MM.1S (cell line): Measurements from ENCODE around the gene DKKL1.
"Not testable (repeated sequence)": the region's sequence is repeated elsewhere in the genome, so short reads cannot be mapped to it uniquely, and the experiment has no call there.

Experiments
- DNase-seq: peaks from one replicate; pipeline ENCODE4 v3.0.0-alpha.2; 2015
- H2AFZ ChIP-seq: fragments of 300-600 bp; sonication (generic); 2 replicates; pipeline ENCODE4 v1.6.0; 2016; ENCODE audit warnings: antibody characterized with exemption, low read length
- H3F3A ChIP-seq: fragments of 300-600 bp; sonication (generic); 2 replicates; pipeline ENCODE4 v1.6.1; 2016; ENCODE audit warnings: mild to moderate bottlenecking, antibody characterized with exemption, low read length, moderate library complexity, mixed read lengths; ENCODE audit not compliant: insufficient read depth
- H3K27ac ChIP-seq: fragments of 300-600 bp; sonication (generic); 2 replicates; pipeline ENCODE4 v1.5.1; 2016; ENCODE audit warnings: mild to moderate bottlenecking, low read length
- H3K27me3 ChIP-seq: fragments of 300-600 bp; sonication (generic); replicated peaks from 2 replicates; pipeline ENCODE4 v1.6.0; 2016; ENCODE audit warnings: low read length; ENCODE audit not compliant: insufficient read depth
- H3K36me3 ChIP-seq: fragments of 300-600 bp; sonication (generic); replicated peaks from 2 replicates; pipeline ENCODE4 v1.6.1; 2016; ENCODE audit warnings: mild to moderate bottlenecking, low read length, mixed read lengths; ENCODE audit not compliant: insufficient read depth
- H3K4me1 ChIP-seq: fragments of 300-600 bp; sonication (generic); 2 replicates; pipeline ENCODE4 v1.6.1; 2016; ENCODE audit warnings: low read length, mixed read lengths
- H3K4me2 ChIP-seq: fragments of 300-600 bp; sonication (generic); 2 replicates; pipeline ENCODE4 v1.6.0; 2016; ENCODE audit warnings: low read depth, low read length
- H3K4me3 ChIP-seq: fragments of 300-600 bp; sonication (generic); 2 replicates; pipeline ENCODE4 v1.5.1; 2016; ENCODE audit warnings: low read length, mixed read lengths
- H3K79me2 ChIP-seq: fragments of 300-600 bp; sonication (generic); 2 replicates; pipeline ENCODE4 v1.6.1; 2016; ENCODE audit warnings: mixed run types, low read length, mixed read lengths
- H3K9ac ChIP-seq: fragments of 300-600 bp; sonication (generic); 2 replicates; pipeline ENCODE4 v1.6.1; 2016; ENCODE audit warnings: low read length, mixed read lengths
- H3K9me2 ChIP-seq: fragments of 300-600 bp; sonication (generic); replicated peaks from 2 replicates; pipeline ENCODE4 v1.6.1; 2016; ENCODE audit warnings: mild to moderate bottlenecking, low read length, mixed read lengths; ENCODE audit not compliant: insufficient read depth
- H3K9me3 ChIP-seq: fragments of 300-600 bp; sonication (generic); replicated peaks from 2 replicates; pipeline ENCODE4 v1.6.1; 2016; ENCODE audit warnings: mild to moderate bottlenecking, low read length, mixed read lengths; ENCODE audit not compliant: insufficient read depth
- H4K20me1 ChIP-seq: fragments of 300-600 bp; sonication (generic); 2 replicates; pipeline ENCODE4 v1.6.1; 2016; ENCODE audit warnings: mild to moderate bottlenecking, low read length, moderate library complexity, mixed read lengths; ENCODE audit not compliant: insufficient read depth
- CTCF ChIP-seq: fragments of 300-600 bp; sonication (generic); IDR thresholded peaks from 2 replicates; pipeline ENCODE4 v1.5.1; 2016; ENCODE audit warnings: antibody characterized with exemption, low read length, mixed read lengths
- EZH2 ChIP-seq: fragments of 300-600 bp; sonication (generic); optimal IDR thresholded peaks from 2 replicates; pipeline ENCODE3; 2017; ENCODE audit warnings: low read depth, mild to moderate bottlenecking, antibody characterized with exemption, low read length, mixed read lengths
- EZH2phosphoT487 ChIP-seq: fragments of 300-600 bp; sonication (generic); IDR thresholded peaks from 2 replicates; pipeline ENCODE4 v1.6.1; 2018; ENCODE audit warnings: antibody characterized with exemption, low read length

DKKL1 gene

DNA sequence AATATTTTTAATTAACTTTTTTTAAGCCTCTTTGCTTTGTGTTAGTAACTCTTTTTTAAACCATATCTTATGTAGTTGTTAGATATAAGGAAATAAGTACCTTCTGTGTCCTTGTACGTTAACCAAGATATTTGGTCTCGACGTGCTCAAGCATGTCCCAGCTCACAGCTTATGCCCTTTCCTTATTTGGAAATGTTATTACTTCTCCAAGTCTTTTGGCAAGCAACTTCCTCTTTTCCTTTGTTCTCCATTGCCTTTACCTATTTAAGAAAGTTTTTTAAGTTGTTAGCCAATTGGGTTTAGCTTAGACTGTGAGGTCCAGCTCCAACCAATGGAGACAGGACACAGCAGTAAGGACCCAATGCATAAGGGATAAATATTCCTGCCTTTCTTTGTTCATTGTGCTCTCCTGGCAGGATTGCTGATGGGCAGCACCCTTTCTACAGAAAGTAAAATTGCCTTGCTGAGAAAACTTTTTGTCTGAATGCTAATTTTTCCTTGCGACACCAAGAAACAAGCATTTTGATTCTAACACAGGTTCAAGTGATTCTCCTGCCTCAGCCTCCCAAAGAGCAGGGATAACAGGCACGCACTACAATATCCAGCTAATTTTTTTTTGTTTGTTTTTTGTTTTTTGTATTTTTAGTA, 5.2 kb downstream of the DKKL1 start:
- no peak for DNase-seq
- no peak overlapping the region for H3K4me2 ChIP-seq

DNA sequence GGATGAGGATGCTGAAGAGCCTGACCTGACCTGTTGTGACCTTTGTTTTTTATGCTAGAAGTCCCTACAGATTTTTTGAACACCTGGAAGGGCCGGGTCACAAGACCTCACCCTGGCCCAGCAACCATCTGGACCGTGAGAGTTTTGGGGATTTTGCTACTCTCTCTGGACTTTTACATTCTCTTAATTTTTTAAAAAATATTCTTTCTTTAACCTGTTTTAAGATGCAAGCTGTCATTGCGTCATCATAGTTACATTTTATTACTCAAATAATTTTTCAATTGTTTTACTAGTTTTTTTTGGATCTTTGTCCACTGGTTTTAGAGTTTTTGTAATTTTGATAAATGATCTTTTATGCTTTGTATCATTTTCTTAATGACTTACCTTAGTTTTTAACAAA, 7.5 kb downstream of the DKKL1 start:
- Histone ChIP-seq H3F3A (no peaks in the 10 kb centered on the region), H3K79me2 (no peaks in the 10 kb centered on the region), H3K4me3 (no peak overlapping the region), H3K9me2 (no peaks in the 10 kb centered on the region), H3K4me1 (no peaks in the 10 kb centered on the region), H3K9ac (no peak overlapping the region), H3K9me3 (no peaks in the 10 kb centered on the region), H3K27me3 (peaks cover 71% of the 10 kb centered on the region), H3K4me2 (no peak overlapping the region), H4K20me1 (no peaks in the 10 kb centered on the region), H3K36me3 (no peaks in the 10 kb centered on the region), H2AFZ (no peak overlapping the region), H3K27ac (no peak overlapping the region)
- TF ChIP-seq CTCF (no peak), EZH2 (no peak), EZH2phosphoT487 (no peak)
- no peak for DNase-seq

More for the DNA sequence above, 5.2 kb downstream of the DKKL1 start:
- no peak overlapping the region for H3K9ac ChIP-seq
- peaks cover 61% of the 10 kb centered on the region for H3K27me3 ChIP-seq
- H2AFZ ChIP-seq: no peak overlapping the region
- no peak for TF ChIP-seq EZH2
- TF ChIP-seq EZH2phosphoT487: no peak
- no peak for TF ChIP-seq CTCF
- H3K4me3 ChIP-seq: no peak overlapping the region
- H4K20me1 ChIP-seq: no peaks in the 10 kb centered on the region
- no peaks in the 10 kb centered on the region for H3K36me3 ChIP-seq
- H3F3A ChIP-seq: no peaks in the 10 kb centered on the region
- H3K9me2 ChIP-seq: no peaks in the 10 kb centered on the region
- 0 out of 2 replicates have a peak, but pooled peaks cover under 1% of the 10 kb centered on the region for H3K4me1 ChIP-seq
- no peaks in the 10 kb centered on the region for H3K9me3 ChIP-seq
- no peaks in the 10 kb centered on the region for H3K79me2 ChIP-seq
- H3K27ac ChIP-seq: no peak overlapping the region

DNA sequence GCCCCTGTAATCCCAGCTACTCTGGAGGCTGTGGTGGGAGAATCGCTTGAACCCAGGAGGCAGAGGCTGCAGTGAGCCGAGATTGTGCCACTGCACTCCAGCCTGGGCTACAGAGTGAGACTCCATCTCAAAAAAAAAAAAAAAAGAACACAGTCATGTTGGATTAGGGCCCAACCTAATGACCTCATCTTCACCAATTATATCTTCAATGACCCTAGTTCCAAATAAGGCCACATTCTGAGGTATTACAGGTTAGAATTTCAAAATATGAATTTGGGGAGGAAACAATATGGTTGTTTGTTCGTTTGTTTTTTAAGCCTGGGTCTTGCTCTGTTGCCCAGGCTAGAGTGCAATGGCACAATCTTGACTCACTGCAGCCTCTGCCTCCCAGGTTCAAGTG, 9.5 kb downstream of the DKKL1 start:
- not testable (repeated sequence) for H3K36me3 ChIP-seq, H3K4me2 ChIP-seq, H3K27ac ChIP-seq, H3K79me2 ChIP-seq, H3K9me3 ChIP-seq, H2AFZ ChIP-seq, H3K4me1 ChIP-seq, H4K20me1 ChIP-seq, H3F3A ChIP-seq, H3K4me3 ChIP-seq, H3K9me2 ChIP-seq, DNase-seq, H3K9ac ChIP-seq
- peaks cover 69% of the 10 kb centered on the region for H3K27me3 ChIP-seq

DNA sequence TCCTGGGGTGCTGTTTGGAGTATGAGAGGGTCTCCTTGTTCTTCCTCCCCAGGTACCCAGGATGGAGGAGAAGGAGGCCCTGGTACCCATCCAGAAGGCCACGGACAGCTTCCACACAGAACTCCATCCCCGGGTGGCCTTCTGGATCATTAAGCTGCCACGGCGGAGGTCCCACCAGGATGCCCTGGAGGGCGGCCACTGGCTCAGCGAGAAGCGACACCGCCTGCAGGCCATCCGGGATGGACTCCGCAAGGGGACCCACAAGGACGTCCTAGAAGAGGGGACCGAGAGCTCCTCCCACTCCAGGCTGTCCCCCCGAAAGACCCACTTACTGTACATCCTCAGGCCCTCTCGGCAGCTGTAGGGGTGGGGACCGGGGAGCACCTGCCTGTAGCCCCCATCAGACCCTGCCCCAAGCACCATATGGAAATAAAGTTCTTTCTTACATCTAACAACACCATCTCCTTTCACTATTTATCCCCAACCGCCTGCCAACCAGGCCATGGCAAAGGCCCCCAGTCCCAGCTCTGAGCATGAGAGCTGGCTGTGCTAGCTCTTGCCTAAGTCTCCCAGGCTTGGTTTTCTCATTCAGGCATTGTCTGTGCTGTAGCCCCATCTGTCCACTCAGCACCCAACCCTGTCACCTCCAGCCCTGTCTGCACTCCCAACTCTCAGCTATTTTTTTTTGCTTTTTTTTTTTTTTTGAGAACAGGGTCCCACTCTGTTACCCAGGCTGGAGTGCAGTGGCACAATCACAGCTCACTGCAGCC, 11.2 kb downstream of the DKKL1 start:
- peaks cover 65% of the 10 kb centered on the region for H3K27me3 ChIP-seq
- no peak overlapping the region for H3K4me3 ChIP-seq
- no peak for TF ChIP-seq EZH2
- H3K36me3 ChIP-seq: no peaks in the 10 kb centered on the region
- no peaks in the 10 kb centered on the region for H4K20me1 ChIP-seq
- H3K4me1 ChIP-seq: no peaks in the 10 kb centered on the region
- H3F3A ChIP-seq: no peaks in the 10 kb centered on the region
- no peak overlapping the region for H3K9ac ChIP-seq
- no peak for DNase-seq
- no peaks in the 10 kb centered on the region for H3K9me3 ChIP-seq
- H3K27ac ChIP-seq: no peak overlapping the region
- H2AFZ ChIP-seq: no peak overlapping the region
- H3K4me2 ChIP-seq: no peak overlapping the region
- no peaks in the 10 kb centered on the region for H3K9me2 ChIP-seq
- H3K79me2 ChIP-seq: no peaks in the 10 kb centered on the region
